Breast epithelium (tissue), 4 donors: ENCODE measurements around the gene ATXN10. TPM values are rescaled to one million over a fixed set of nuclear protein-coding genes. Genes with fewer than 3 reads are reported as not detected.

Source experiments
- DNase-seq, 2 donors: peaks; one replicate each; pipeline ENCODE4 v3.0.0-alpha.2; 2019; ENCODE audit warnings: low spot score in 2 of 2
- H3K27ac ChIP-seq, 2 donors: fragments of 200-600 bp; sonication (generic) in 1 of 2; one replicate each; pipeline ENCODE4 v1.5.1; 2016 to 2019; ENCODE audit warnings: mild to moderate bottlenecking in 1 of 2
- H3K27me3 ChIP-seq, 2 donors: fragments of 200-600 bp; sonication (generic) in 1 of 2; one replicate each; pipeline versions ENCODE4 v1.5.1 to v1.6.0; 2017 to 2019; ENCODE audit warnings: control low read depth in 1 of 2, mild to moderate bottlenecking in 1 of 2
- H3K36me3 ChIP-seq: fragments of 200-600 bp; one replicate; pipeline ENCODE4 v1.5.1; 2019
- H3K4me1 ChIP-seq, 2 donors: fragments of 200-600 bp; sonication (generic); one replicate each; pipeline ENCODE4 v1.5.1; 2016 to 2019; ENCODE audit warnings: control low read depth in 1 of 2
- H3K4me3 ChIP-seq, 3 donors: fragments of 200-600 bp; sonication (generic); 1 replicate in 2 of 3; 2 replicates in 1 of 3; pipeline ENCODE4 v1.5.1; 2016 to 2019; ENCODE audit warnings: mild to moderate bottlenecking in 3 of 3, moderate library complexity in 2 of 3
- H3K9me3 ChIP-seq, 2 donors: fragments of 200-600 bp; sonication (generic) in 1 of 2; one replicate each; pipeline ENCODE4 v1.5.1; 2016 to 2019; ENCODE audit warnings: control low read depth in 1 of 2
- POLR2A ChIP-seq: fragments of 450-650 bp; IDR thresholded peaks from one replicate; pipeline ENCODE4 v1.6.1; 2016; ENCODE audit warnings: antibody characterized with exemption, mild to moderate bottlenecking, moderate library complexity
- POLR2AphosphoS5 ChIP-seq, 3 donors: sonication (generic); formaldehyde crosslinking; IDR thresholded peaks; one replicate each; pipeline ENCODE4 v1.6.1; 2017; ENCODE audit warnings: antibody characterized with exemption in 3 of 3
- intact Hi-C: fragments of 100-400 bp; cut with DNase I; formaldehyde crosslinking; loops from one replicate; pipeline ENCODE4 v1.15.1; 2023; ENCODE audit warnings: low total_unique reads
- total RNA-seq, 3 donors: library from RNA; depleted of rRNA; stranded (reverse); fragments of >200 nt; gene quantifications; one replicate each; pipeline ENCODE4 v1.1.0, GENCODE V29; 2016
- TF ChIP-seq, protein P1 (sequence below), 3 donors: fragments of 450-650 bp; IDR thresholded peaks; one replicate each; pipeline ENCODE4 v1.5.1; 2016 to 2017; ENCODE audit warnings: antibody characterized with exemption in 3 of 3, mild to moderate bottlenecking in 3 of 3, moderate library complexity in 3 of 3

Gene ATXN10
- total RNA-seq, 3 donors from 2014 or later: 78.6 to 145 (median 138) TPM

- no peak overlapping the region for H3K27ac ChIP-seq
- H3K9me3 ChIP-seq: no peaks in the 10 kb centered on the region
- TF ChIP-seq POLR2AphosphoS5 (IDR thresholded peaks at IDR 0.05) (no peak), POLR2A (no peak)
- TF ChIP-seq, protein P1, sequence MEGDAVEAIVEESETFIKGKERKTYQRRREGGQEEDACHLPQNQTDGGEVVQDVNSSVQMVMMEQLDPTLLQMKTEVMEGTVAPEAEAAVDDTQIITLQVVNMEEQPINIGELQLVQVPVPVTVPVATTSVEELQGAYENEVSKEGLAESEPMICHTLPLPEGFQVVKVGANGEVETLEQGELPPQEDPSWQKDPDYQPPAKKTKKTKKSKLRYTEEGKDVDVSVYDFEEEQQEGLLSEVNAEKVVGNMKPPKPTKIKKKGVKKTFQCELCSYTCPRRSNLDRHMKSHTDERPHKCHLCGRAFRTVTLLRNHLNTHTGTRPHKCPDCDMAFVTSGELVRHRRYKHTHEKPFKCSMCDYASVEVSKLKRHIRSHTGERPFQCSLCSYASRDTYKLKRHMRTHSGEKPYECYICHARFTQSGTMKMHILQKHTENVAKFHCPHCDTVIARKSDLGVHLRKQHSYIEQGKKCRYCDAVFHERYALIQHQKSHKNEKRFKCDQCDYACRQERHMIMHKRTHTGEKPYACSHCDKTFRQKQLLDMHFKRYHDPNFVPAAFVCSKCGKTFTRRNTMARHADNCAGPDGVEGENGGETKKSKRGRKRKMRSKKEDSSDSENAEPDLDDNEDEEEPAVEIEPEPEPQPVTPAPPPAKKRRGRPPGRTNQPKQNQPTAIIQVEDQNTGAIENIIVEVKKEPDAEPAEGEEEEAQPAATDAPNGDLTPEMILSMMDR (IDR thresholded peaks at IDR 0.05): no peak
- no peak for DNase-seq
- H3K36me3 ChIP-seq: no peaks in the 10 kb centered on the region
- intact Hi-C loops: loop anchor here (5.0 kb wide), 1 partner anchor 877 kb away; no protein-coding TSS in a partner anchor
- no peaks in the 10 kb centered on the region for H3K4me1 ChIP-seq
- no peak overlapping the region for H3K4me3 ChIP-seq
- H3K27me3 ChIP-seq: no peaks in the 10 kb centered on the region
Observed at GRCh38 chr22:45834795-45835194, 163.2 kb downstream of the ATXN10 start.

GRCh38 chr22:45836418-45837169, 165.0 kb downstream of the ATXN10 start:
- no peak for DNase-seq
- Histone ChIP-seq H3K9me3 (no peaks in the 10 kb centered on the region), H3K36me3 (no peaks in the 10 kb centered on the region), H3K27me3 (no peaks in the 10 kb centered on the region), H3K4me3 (no peak overlapping the region), H3K4me1 (no peaks in the 10 kb centered on the region), H3K27ac (no peak overlapping the region)
- intact Hi-C loops: no loop called here
- TF ChIP-seq POLR2A (no peak), POLR2AphosphoS5 (IDR thresholded peaks at IDR 0.05) (no peak)
- TF ChIP-seq, protein P1 (IDR thresholded peaks at IDR 0.05): no peak

- H3K4me3 ChIP-seq: no peak overlapping the region
- intact Hi-C loops: no loop called here
- H3K27me3 ChIP-seq: no peaks in the 10 kb centered on the region
- TF ChIP-seq, protein P1 (IDR thresholded peaks at IDR 0.05): no peak
- TF ChIP-seq POLR2A (no peak), POLR2AphosphoS5 (IDR thresholded peaks at IDR 0.05) (no peak)
- no peak for DNase-seq
- H3K36me3 ChIP-seq: no peaks in the 10 kb centered on the region
- no peaks in the 10 kb centered on the region for H3K9me3 ChIP-seq
- no peaks in the 10 kb centered on the region for H3K4me1 ChIP-seq
- no peak overlapping the region for H3K27ac ChIP-seq
Observed at GRCh38 chr22:45837508-45837907, 165.9 kb downstream of the ATXN10 start.

GRCh38 chr22:45838305-45838887, 166.8 kb downstream of the ATXN10 start:
- no peaks in the 10 kb centered on the region for H3K27me3 ChIP-seq
- TF ChIP-seq, protein P1 (IDR thresholded peaks at IDR 0.05): no peak
- no peak for TF ChIP-seq POLR2AphosphoS5 (IDR thresholded peaks at IDR 0.05)
- no peak for TF ChIP-seq POLR2A
- H3K4me3 ChIP-seq: no peak overlapping the region
- H3K4me1 ChIP-seq: no peaks in the 10 kb centered on the region
- no peaks in the 10 kb centered on the region for H3K9me3 ChIP-seq
- H3K27ac ChIP-seq: no peak overlapping the region
- no peak for DNase-seq
- intact Hi-C loops: no loop called here
- H3K36me3 ChIP-seq: no peaks in the 10 kb centered on the region

DNA sequence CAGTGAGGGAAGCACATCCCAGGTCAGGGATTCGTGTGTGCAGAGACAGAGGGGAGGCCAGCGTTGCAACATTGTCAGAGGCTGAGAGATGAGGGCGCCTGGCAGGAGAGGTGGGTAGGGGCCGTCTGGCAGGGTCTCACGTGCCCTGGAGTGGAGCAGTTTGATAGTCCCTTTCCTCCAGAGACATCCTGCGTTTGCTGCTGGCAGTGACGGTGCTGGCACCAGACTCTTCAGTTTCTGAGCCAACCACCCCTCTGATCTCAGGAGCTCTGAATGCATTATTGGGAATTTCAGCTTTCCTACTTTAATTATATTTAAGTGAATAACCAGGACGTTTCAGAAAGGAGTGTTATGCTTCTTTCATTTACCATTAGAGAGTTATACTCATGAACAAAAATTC, 168.8 kb downstream of the ATXN10 start:
- DNase-seq: no peak
- intact Hi-C loops: no loop called here
- Histone ChIP-seq H3K4me3 (no peak overlapping the region), H3K4me1 (no peaks in the 10 kb centered on the region), H3K9me3 (no peaks in the 10 kb centered on the region), H3K27ac (no peak overlapping the region), H3K27me3 (no peaks in the 10 kb centered on the region), H3K36me3 (no peaks in the 10 kb centered on the region)
- TF ChIP-seq POLR2AphosphoS5 (IDR thresholded peaks at IDR 0.05): no peak
- no peak for TF ChIP-seq POLR2A
- TF ChIP-seq, protein P1 (IDR thresholded peaks at IDR 0.05): no peak
